Measurements from ENCODE around the gene SLAMF7.

SLAMF7 gene

DNA sequence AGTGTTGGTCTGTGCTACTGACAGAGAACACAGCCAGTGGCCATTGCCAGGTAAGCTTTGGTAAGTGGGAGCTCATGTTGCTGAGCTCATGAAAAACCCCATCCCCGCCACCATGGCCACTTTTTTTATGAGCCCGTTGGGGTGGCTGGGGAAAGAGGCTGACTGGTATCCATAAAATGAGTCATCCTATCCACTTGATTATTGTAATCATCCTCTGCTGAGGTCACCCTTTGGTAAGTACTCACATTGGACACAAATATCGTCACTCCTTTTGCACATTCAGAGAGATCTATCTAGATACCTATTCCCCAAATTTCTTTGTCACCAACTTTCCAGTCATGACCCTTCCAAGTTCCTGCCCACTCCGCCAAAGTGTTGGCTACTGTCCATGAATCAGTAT is 22.0 kb downstream of the SLAMF7 start:
- TF ChIP-seq, protein P1, sequence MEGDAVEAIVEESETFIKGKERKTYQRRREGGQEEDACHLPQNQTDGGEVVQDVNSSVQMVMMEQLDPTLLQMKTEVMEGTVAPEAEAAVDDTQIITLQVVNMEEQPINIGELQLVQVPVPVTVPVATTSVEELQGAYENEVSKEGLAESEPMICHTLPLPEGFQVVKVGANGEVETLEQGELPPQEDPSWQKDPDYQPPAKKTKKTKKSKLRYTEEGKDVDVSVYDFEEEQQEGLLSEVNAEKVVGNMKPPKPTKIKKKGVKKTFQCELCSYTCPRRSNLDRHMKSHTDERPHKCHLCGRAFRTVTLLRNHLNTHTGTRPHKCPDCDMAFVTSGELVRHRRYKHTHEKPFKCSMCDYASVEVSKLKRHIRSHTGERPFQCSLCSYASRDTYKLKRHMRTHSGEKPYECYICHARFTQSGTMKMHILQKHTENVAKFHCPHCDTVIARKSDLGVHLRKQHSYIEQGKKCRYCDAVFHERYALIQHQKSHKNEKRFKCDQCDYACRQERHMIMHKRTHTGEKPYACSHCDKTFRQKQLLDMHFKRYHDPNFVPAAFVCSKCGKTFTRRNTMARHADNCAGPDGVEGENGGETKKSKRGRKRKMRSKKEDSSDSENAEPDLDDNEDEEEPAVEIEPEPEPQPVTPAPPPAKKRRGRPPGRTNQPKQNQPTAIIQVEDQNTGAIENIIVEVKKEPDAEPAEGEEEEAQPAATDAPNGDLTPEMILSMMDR (IDR thresholded peaks at IDR 0.05): no peak

DNA sequence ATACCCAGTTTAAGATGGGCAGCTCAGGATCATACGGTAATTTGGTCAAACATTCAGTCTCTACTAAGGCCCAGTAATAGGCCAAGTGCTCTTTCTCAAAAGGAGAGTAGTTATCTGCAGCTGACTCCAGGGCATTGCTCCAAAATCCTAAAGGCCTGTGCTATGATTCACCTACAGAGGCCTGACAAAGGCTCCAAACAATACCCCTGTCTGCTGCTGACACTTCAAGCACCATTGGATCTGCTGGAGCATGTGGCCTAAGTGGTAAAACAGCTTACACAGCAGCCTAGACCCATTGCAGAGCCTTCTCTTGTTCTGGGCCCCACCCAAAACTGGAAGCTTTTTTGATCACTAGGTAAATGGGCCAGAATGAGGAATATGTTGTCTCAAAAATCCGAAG is 22.8 kb downstream of the SLAMF7 start:
- TF ChIP-seq, protein P1 (IDR thresholded peaks at IDR 0.05): no peak

DNA sequence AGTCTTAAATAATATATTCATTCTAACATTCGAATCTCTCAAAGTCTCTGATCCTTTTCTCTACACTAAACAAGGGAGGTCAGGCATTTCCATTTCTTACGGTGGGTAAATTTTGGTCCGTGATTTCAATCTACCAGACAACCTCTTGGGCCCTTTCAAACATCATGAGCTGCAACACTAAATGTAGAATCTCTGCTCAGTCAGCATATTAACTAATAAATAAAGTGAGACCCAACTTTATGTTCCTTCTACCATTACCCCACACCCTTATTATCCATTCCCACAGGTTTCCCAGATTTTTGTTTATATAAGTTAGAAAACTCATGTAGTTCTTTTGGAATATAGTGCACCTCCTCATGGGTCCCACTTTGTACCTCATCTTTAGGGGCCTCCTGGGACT is 24.9 kb downstream of the SLAMF7 start:
- TF ChIP-seq, protein P1 (IDR thresholded peaks at IDR 0.05): no peak

DNA sequence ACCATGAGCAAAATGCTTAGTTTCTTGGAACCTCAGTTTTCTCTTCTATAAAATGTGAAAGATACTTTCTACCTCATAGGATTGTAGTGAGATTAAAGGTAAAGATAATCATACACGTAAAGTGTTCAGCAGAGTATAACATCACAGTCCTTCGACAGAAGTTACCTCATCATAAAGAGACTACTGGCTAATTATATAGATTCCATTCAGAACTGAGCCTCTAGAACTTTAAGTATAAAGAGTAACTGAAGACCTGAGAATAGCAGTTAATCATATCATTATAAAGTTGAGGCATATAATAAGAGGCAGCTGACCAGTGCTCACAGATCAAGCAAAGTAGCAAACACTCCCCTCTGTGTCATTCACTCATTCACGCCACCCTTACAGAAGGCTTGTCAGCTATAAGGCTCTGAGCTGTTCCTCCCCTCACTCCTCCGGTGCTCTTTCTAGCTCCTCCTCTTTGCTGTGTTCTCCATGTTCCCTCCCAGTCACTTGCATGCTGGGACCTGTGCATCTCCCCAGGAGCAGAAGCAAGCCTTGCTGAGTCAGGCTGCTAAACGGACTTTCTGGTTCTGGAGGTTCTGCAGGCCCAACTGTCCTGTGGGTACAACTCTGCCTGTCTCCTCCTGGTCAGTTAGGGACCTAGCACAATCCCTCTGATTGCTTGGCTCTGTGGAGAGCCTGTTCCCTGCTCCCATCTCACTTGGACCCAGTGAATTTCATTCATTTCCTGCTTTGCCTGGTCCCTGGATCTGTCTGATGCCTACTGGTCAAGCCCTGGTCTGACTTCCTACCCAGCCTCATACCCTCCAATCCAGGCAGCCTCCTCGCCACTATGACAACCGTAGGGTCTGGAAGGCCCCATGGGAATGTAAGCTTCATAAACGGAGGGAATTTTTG is 28.6 kb downstream of the SLAMF7 start:
- TF ChIP-seq, protein P1 (IDR thresholded peaks at IDR 0.05): no peak

DNA sequence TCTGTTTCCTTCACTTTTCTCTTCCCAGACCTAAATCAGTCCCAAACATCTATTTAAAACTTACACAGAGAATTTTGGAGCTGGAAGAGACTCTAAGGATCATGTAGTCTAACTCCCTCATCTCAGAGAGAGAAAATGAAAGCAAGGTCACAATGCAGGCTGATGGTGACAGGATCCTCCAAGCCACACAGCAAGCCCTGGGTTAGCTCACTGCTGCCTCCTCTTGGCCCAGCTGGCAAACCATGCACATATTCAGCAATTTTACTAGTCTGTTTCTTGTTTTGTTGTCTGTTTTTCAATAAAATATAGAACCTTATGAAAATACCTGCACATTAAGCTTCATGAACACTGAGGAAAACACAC is 29.2 kb downstream of the SLAMF7 start:
- TF ChIP-seq, protein P1 (IDR thresholded peaks at IDR 0.05): peak; percentile 41

DNA sequence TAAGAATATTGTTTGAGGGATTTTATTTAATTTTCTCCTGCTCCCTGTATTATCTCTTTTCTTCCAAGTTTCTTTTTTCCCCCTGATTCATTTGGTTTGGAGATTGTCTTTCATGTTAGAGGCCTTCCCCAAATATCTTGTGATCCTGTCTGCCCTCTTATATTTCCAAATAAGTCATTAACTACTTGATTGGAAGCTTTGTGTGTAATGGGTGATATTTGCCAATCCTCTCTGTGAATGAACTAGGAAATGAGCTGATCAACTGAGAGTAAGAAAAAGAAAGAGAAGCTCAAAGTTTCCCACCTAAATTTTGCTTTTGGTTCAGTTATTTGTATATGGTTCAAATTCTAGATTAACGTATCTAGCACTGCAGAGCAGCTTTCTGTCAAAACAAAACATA is 33.3 kb downstream of the SLAMF7 start:
- TF ChIP-seq, protein P1 (IDR thresholded peaks at IDR 0.05): no peak

DNA sequence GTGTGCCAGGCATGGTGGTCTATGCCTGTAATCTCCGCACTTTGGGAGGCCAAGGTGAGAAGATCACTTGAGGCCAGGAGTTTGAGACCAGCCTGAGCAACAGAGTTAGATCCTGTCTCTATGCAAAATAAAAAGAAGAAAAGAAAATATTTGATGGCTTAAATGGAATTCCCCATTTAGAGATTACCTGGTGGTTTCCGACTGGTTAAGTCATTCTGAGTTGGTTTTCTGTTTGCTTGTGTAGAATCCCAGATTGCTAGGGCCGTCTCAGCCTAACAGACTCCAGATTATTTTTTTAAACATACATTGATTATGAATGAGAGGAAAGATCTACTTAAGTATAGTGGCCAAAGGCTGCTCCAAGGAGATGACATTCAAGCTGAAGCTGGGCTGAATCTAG is 34.0 kb downstream of the SLAMF7 start:
- TF ChIP-seq, protein P1 (IDR thresholded peaks at IDR 0.05): no peak

Data from LNCAP (cell line).